GM18951 (cell line): ENCODE results near the gene TSFM.
"Not testable (repeated sequence)": the region's sequence is repeated elsewhere in the genome, so short reads cannot be mapped to it uniquely, and the experiment has no call there.

Experiments used
- POLR2A ChIP-seq: IDR thresholded peaks from 4 replicates; pipeline ENCODE4 v1.6.1; 2011; ENCODE audit warnings: mild to moderate bottlenecking; ENCODE audit not compliant: insufficient read length, insufficient read depth; ENCODE audit errors: extremely low read depth
- in situ Hi-C: fragments of 300-500 bp; cut with MboI; formaldehyde crosslinking; loops from one replicate; pipeline ENCODE4 v1.12.0; 2022; ENCODE audit warnings: low sequenced_read_pairs, mixed read lengths, inconsistent platforms; ENCODE audit not compliant: unreplicated experiment

TSFM gene

GRCh38 chr12:57771236-57771872 lies 11.2 kb upstream of the TSFM start:
- no peak for TF ChIP-seq POLR2A
- in situ Hi-C loops: no loop called here

- in situ Hi-C loops: no loop called here
- TF ChIP-seq POLR2A: peak; percentile 81
Observed at GRCh38 chr12:57771873-57772428, 10.6 kb upstream of the TSFM start, which contains the start of gene METTL1. Gene METTL1 (minus strand): TSS chr12:57772105. CDS start chr12:57772083, 22 bp downstream.

- in situ Hi-C loops: no loop called here
- no peak for TF ChIP-seq POLR2A
Observed at GRCh38 chr12:57772429-57773322, 9.9 kb upstream of the TSFM start, which contains the start of gene EEF1AKMT3. Gene EEF1AKMT3 (plus strand): TSS chr12:57772614. CDS start chr12:57772725, 111 bp downstream.

- in situ Hi-C loops: not testable (repeated sequence)
Observed at GRCh38 chr12:57774634-57775033, 8.0 kb upstream of the TSFM start.

GRCh38 chr12:57775044-57775443 lies 7.5 kb upstream of the TSFM start:
- in situ Hi-C loops: no loop called here
- no peak for TF ChIP-seq POLR2A

GRCh38 chr12:57775563-57776246 lies 6.9 kb upstream of the TSFM start:
- in situ Hi-C loops: no loop called here
- no peak for TF ChIP-seq POLR2A

GRCh38 chr12:57776247-57776587 lies 6.4 kb upstream of the TSFM start:
- in situ Hi-C loops: no loop called here

GRCh38 chr12:57777367-57777766 lies 5.2 kb upstream of the TSFM start:
- TF ChIP-seq POLR2A: no peak
- in situ Hi-C loops: no loop called here

More at GRCh38 chr12:57776247-57776587, 6.4 kb upstream of the TSFM start:
- no peak for TF ChIP-seq POLR2A

GRCh38 chr12:57777911-57778310 lies 4.7 kb upstream of the TSFM start:
- TF ChIP-seq POLR2A: no peak
- in situ Hi-C loops: no loop called here

- in situ Hi-C loops: no loop called here
- no peak for TF ChIP-seq POLR2A
Observed at GRCh38 chr12:57779736-57780135, 2.9 kb upstream of the TSFM start.

- in situ Hi-C loops: no loop called here
- no peak for TF ChIP-seq POLR2A
Observed at GRCh38 chr12:57780284-57780897, 2.2 kb upstream of the TSFM start.

- no peak for TF ChIP-seq POLR2A
- in situ Hi-C loops: no loop called here
Observed at GRCh38 chr12:57781244-57781643, 1.3 kb upstream of the TSFM start.

GRCh38 chr12:57781801-57782200 lies 786 bp upstream of the TSFM start:
- no peak for TF ChIP-seq POLR2A
- in situ Hi-C loops: no loop called here
